ENCODE data around the gene ARFIP1.

The ARFIP1 gene

DNA sequence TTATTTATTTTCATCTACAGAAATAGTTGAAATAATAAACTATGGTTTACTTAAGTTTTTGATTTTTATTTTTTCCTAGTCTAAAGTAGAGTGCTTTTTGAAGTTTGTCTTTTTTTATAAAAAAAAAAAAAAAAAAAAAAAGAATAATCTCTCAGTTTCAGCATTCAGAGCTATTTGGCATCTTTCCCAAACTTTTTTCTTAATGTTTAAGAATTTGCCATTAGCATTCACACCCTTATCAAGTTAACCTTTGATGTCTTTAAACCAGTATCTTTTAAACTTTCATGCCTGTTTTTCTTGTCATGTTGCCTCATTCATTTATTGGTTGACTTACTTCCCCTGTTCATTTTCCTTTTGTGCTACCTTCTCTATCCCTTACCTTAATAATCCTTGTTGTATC lies 95.5 kb downstream of the ARFIP1 start:
- TF ChIP-seq, protein P1, sequence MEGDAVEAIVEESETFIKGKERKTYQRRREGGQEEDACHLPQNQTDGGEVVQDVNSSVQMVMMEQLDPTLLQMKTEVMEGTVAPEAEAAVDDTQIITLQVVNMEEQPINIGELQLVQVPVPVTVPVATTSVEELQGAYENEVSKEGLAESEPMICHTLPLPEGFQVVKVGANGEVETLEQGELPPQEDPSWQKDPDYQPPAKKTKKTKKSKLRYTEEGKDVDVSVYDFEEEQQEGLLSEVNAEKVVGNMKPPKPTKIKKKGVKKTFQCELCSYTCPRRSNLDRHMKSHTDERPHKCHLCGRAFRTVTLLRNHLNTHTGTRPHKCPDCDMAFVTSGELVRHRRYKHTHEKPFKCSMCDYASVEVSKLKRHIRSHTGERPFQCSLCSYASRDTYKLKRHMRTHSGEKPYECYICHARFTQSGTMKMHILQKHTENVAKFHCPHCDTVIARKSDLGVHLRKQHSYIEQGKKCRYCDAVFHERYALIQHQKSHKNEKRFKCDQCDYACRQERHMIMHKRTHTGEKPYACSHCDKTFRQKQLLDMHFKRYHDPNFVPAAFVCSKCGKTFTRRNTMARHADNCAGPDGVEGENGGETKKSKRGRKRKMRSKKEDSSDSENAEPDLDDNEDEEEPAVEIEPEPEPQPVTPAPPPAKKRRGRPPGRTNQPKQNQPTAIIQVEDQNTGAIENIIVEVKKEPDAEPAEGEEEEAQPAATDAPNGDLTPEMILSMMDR (IDR thresholded peaks at IDR 0.05; ENCODE audit: low read depth, low read length), result no peak
- H3K4me3 ChIP-seq (ENCODE audit: low read depth, low read length), result no peak overlapping the region
- H3K36me3 ChIP-seq, result peaks cover 18% of the 10 kb centered on the region
- no peak for DNase-seq
- H3K9me3 ChIP-seq, result no peaks in the 10 kb centered on the region
- peaks cover 4% of the 10 kb centered on the region for H3K4me1 ChIP-seq
- no peaks in the 10 kb centered on the region for H3K27me3 ChIP-seq

DNA sequence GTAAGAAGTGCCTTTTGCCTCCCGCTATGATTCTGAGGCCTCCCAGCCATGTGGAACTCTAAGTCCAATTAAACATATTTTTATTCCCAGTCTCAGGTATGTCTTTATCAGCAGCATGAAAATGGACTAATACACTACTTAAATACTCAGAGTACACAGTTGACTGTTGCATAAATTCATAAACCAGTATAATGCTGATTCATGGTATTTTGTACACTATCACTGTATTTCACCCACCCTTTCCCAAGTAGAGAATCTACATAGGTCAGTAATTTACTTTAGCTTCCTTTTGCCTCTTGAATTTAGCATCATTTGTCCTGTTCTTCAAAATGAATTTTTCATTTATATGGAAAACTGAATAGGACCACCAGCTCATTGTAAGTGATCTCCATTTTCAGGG lies 98.1 kb downstream of the ARFIP1 start:
- H3K4me3 ChIP-seq (ENCODE audit: low read depth, low read length), result no peak overlapping the region
- DNase-seq, result no peak
- H3K4me1 ChIP-seq, result no peaks in the 10 kb centered on the region
- TF ChIP-seq, protein P1 (IDR thresholded peaks at IDR 0.05; ENCODE audit: low read depth, low read length), result no peak
- no peaks in the 10 kb centered on the region for H3K27me3 ChIP-seq
- peaks cover 21% of the 10 kb centered on the region for H3K36me3 ChIP-seq
- H3K9me3 ChIP-seq, result no peaks in the 10 kb centered on the region

DNA sequence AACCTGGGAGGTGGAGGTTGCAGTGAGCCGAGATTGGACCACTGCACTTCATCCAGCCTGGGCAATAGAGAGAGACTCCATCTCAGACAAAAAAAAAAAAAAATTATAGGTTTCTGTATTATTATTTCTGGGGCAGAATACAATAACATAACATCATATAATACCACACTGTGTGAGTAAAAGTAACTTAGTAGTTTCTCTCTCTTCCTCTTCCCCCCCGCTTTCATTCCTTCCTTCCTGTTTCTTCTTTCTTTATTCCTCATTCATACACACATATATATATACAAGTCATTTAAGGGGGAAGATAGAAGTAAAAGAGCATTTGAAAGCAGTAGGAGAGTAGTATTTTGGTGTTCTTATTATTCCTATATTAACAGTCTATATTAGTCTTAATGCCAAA lies 100.5 kb downstream of the ARFIP1 start:
- Histone ChIP-seq H3K27me3 (no peaks in the 10 kb centered on the region), H3K4me3 (ENCODE audit: low read depth, low read length) (no peak overlapping the region), H3K9me3 (no peaks in the 10 kb centered on the region), H3K36me3 (peaks cover 19% of the 10 kb centered on the region), H3K4me1 (no peaks in the 10 kb centered on the region)
- TF ChIP-seq, protein P1 (IDR thresholded peaks at IDR 0.05; ENCODE audit: low read depth, low read length), result no peak
- DNase-seq, result no peak

DNA sequence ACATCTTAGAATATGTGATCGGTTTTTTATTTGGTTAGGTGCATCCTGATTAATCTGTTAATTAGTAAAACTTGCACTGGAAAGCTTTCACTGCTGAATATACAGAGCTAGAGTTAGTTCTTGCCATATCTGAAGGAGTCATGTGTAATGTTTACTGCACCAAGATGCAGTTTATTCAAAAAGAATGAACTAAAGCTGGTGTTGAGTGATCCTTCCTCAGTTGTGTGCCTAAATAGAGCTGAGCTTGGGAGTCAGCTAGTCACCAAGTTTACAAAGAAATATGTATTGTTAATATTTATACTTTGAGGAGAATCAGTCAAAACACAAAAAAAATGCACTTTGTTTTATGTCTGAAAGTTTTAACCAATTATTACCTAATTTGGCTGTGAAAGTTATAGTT lies 102.2 kb downstream of the ARFIP1 start:
- no peak for DNase-seq
- Histone ChIP-seq H3K9me3 (no peaks in the 10 kb centered on the region), H3K36me3 (peaks cover 8% of the 10 kb centered on the region), H3K4me3 (ENCODE audit: low read depth, low read length) (no peak overlapping the region), H3K27me3 (no peaks in the 10 kb centered on the region), H3K4me1 (no peaks in the 10 kb centered on the region)
- TF ChIP-seq, protein P1 (IDR thresholded peaks at IDR 0.05; ENCODE audit: low read depth, low read length), result no peak

DNA sequence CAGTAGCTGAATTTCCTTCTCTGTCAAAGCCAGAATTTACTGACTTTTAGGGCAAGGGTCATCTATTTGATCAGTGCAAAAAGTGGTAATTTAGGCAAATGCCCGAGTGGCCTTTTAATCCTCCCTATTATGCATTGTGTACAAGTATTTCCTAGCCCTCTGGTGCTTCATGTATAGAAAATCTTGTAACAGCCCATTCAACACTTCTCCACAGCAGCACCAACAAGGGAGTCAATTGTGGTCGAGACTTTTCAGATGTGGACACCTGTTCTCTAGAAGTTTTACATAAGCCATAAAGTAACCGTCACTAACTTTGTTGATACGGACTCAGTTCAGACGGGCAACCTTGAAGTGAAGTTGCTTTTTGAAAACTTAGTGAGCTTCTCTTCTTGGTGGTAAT lies 105.4 kb downstream of the ARFIP1 start:
- TF ChIP-seq, protein P1 (IDR thresholded peaks at IDR 0.05; ENCODE audit: low read depth, low read length), result no peak
- Histone ChIP-seq H3K4me1 (no peaks in the 10 kb centered on the region), H3K36me3 (peaks cover 9% of the 10 kb centered on the region; the same call in 1 of the 2 replicates), H3K4me3 (ENCODE audit: low read depth, low read length) (no peak overlapping the region), H3K9me3 (no peaks in the 10 kb centered on the region), H3K27me3 (no peaks in the 10 kb centered on the region)
- DNase-seq, result no peak

DNA sequence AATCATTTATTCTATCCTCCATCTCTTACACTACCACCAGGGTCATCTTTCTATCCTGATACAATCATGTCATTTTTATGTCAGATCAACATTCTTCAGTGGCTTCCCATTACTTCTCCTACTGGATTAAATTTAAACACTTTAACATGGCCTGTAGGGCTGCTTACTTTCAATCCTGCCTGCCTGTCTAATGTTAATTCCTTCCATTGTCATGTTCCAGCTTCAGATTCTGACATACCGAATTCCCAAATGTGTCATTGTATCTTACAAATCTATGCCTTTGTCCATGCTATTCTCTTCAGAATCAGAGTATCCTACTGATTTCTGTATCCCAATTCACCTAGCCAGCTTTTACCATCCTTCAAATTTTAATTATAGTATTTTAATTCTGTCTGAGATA lies 106.4 kb downstream of the ARFIP1 start:
- H3K36me3 ChIP-seq, result peaks cover 13% of the 10 kb centered on the region; the same call in 1 of the 2 replicates
- TF ChIP-seq, protein P1 (IDR thresholded peaks at IDR 0.05; ENCODE audit: low read depth, low read length), result no peak
- H3K4me1 ChIP-seq, result no peaks in the 10 kb centered on the region
- H3K27me3 ChIP-seq, result no peaks in the 10 kb centered on the region
- no peaks in the 10 kb centered on the region for H3K9me3 ChIP-seq
- no peak for DNase-seq
- H3K4me3 ChIP-seq (ENCODE audit: low read depth, low read length), result no peak overlapping the region
